ENCODE measurements around the gene ST6GALNAC6.
"Not testable (repeated sequence)": the region's sequence is repeated elsewhere in the genome, so short reads cannot be mapped to it uniquely, and the experiment has no call there.

Gene ST6GALNAC6

GRCh38 chr9:127853312-127854183 lies 45.9 kb downstream of the ST6GALNAC6 start:
- no peak for DNase-seq

DNA sequence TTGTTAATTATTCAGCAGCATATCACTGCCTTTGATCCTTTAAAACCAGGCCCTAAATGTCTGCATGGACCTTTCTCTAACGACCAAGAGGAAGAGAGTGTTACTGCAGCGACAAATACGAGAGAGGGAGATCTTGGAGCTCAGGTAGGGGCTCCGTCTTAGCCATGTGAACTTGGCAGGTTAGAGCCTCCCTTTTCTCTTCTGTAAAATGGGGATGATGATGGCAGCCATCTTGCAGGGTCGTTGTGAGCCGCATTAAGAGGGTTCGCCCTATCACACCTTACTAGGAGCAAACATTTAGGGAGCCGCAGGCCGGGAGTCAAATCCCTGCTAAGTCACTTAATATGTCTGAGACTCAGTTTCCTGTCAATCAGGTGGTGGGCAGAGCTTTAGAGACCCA lies 46.6 kb downstream of the ST6GALNAC6 start:
- DNase-seq, result no peak

DNA sequence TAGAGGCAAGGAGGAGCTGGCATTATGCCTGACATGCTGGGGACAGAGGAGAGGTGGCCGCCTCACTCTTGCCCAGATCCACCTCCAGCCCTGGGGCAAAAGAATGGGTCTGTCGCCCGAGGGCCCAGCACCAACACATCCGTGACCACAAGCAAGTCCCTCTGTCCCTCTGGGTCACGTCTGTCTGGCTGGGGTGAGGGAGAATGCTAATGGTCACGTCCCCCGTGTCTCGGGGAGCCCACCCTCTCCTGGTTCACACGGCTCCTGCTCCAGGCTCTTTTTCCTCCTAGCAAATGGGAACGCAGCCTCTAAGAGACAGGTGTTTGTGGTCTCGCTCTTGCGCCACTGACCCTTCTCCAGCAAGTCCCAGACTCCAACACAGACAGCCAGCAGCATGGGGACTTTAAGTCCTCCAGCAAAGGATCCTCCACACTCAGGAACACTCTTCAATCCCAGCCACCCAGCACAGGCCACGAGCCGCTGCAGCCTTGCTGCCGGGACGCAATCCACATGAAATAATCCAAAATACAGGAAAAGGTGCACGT lies 49.0 kb downstream of the ST6GALNAC6 start:
- no peak for DNase-seq

DNA sequence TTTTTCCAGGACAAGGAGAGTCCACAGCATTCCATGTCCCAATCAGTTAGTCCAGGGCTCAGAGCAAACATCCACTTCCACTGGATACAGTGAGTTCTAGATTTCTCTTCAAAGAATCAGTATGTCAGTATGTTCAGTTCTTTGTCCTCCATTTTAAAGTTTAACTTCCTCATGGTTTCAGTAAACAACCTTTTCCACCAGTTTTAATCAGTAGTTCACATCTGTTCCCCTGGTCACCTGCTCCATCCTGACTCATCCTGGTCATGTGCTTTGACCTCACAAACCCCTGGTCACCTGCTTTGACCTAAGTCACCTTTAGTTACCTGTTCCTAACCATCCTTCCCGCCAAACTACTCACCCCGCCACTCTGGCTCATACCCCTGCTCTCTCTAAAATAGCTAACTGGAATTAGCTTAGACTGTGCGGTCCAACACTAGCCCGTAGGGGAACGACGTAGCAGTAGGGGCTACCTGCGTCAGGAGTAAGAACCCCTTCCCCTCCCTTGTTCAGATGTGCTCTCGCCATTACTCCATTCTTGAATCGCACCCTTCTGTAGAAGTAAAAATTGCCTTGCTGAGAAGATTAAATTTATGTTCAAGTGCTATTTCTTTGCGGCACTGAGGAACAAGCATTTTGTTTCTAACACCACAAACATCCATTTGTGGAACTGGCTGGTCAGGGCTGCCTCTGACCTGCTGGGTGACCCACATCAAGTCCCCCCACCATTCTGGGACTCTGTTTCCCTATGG lies 50.5 kb downstream of the ST6GALNAC6 start:
- no peak for DNase-seq

DNA sequence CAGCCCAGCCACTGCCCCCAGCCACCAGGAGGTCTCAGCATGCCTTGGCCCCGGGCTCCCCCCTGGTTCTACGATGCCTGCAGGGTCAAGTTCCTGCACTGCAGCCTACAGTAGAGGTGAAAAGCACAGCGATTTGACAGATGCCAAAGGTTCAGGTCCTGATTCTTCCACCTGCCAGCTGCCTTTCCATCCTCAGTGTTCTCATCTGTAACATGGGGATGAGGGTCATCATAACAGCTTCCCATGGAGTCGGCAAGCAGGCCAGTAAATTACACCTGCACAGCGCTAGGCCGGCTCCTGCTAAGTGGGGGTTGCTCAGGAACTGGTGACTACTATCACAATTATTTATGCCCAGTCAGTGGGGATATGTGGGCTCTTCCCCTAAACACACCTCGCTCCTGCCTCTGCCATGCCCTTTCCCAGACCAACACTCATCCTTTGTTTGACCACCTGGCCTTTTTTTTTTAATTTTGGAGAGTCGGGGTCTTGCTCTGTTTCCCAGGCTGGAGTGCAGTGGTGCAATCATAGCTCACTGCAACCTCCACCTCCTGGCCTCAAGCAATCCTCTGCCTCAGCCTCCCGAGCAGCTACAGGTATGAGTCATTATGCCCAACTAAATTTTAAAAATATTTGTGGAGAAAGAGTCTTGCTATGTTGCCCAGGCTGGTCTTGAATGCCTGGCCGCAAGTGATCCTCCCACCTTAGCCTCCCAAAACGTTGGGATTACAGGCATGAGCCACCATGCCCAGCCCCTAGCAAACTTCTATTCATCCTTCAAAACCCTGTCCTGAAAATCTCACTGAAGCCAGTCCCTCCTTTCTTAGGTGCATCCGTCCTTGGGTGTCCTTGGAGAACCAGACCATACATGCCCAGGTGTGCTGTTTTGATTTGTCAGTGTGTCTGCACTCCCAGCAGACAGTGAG lies 51.3 kb downstream of the ST6GALNAC6 start:
- DNase-seq, result no peak

DNA sequence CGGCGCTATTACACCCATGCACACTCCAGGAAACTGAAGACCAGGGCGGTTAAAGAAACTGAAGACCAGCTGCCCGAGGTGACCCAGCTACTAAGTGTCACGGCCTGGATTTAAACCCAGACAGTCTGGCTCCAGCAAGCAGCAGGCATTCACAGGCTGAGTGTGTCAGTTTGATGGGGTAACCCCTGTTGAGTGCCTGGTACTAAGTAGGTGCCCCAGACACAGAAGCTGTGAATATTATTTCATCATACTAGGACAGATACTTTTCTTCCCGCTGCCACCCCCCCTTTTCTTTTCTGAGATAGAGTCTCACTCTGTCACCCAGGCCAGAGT lies 52.3 kb downstream of the ST6GALNAC6 start:
- no peak for DNase-seq

DNA sequence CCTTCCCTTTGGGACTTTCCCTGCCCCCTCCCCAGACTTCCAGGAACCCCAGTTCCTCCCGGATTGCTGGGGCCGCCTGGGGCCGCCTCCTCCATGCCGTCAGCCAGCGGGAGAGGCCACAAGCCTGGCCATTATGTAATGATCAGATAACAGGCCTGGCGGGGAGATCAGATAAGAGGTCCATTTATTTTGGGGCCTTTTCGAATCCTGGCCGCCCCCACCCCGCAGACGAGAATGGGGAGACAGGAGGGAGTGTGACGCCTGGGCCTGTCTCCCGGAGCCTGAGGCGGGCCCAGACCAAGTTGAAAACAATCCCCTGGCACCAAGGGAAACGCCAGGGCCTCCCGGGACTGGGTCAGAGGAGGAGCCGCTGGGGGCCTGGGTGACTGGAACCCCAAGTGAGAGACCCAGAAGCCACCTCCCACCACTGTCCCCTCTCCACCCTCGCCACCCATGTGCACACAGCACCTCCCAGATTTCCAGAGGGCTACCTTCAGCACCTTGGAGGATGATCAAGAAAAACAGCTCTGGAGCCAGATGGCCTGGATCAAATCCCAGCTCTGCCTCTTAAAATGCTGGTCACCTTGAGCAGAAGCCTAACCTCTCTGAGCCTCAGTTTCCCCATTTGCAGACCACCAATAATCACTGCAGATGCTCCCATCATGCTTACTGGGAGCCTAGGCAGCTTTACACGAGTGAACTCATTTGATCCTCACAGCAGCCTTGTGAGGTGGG lies 52.8 kb downstream of the ST6GALNAC6 start:
- no peak for DNase-seq

DNA sequence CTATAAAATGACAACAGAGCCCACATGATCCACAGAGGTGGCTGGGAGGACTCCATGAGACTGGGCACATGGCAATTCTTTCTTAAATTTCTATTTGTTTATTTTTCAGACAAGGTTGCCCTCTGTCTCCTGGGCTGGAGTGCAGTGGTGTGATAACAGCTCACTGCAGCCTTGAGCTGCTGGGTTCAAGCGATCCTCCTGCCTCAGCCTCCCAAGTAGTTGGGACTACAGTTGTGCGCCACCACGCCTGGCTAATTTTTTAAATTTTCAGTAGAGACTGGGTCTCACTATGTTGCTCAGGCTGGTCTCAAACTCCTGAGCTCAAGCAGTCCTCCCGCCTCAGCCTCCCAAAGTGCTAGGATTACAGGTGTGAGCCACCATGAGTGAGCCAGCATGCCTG lies 53.8 kb downstream of the ST6GALNAC6 start:
- DNase-seq, result not testable (repeated sequence)

DNA sequence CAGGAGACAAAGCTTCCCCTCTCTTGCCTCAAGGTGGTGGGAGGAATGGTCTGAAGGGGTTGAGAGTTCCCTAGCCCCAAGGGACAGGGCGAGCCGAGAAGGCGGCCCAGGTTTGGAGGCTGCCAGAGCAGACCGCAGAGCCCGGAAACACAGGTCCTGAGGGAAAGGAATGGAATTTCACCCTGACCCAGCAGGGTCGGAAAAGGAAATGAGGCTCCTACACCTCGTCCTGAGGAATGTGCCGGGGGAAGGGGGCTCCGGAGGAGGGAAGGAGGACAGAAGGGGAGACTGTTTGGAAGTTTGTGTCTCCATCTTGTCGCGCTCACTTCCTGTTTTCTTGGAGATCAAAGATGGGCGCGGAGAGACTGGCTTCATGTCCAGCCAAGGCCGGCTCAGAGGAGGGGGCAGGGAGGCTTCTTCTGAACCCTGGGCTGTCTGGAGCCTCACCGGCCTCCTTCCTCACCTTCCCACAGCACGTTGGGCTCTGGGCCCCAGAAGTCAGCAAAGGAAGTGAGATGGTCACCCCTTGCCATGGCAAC lies 54.5 kb downstream of the ST6GALNAC6 start:
- no peak for DNase-seq

- no peak for DNase-seq
These were observed 58.1 kb downstream of the ST6GALNAC6 start for GRCh38 chr9:127841087-127841835.

GRCh38 chr9:127838375-127839078 lies 60.9 kb downstream of the ST6GALNAC6 start:
- DNase-seq, result no peak

DNA sequence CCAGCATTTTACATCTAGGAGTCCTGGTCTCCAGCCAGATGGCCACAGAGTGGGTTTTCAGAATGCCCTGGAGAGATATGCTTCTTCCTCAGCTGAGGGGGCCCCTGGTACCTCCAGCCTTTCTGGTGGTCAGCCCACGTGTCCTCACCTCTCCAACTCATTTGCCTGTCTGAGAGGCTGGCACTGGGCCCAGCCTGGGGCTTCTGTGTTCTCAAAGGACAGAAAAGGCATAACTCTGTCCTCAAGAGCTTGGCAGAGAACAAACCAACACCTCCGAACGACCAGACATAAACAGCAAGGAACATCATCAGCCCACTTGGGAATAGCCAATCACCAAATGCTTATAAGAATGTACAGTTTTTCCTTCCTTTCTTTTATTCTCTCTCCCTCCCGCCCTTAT lies 62.1 kb downstream of the ST6GALNAC6 start:
- DNase-seq, result no peak

- DNase-seq, result not testable (repeated sequence)
These were observed 62.8 kb downstream of the ST6GALNAC6 start for GRCh38 chr9:127836561-127836960.

- no peak for DNase-seq
These were observed 63.3 kb downstream of the ST6GALNAC6 start for GRCh38 chr9:127835991-127836516.
